HG03460 (cell line): ENCODE data around the gene SCAMP4.

ENCODE experiments used
- ATAC-seq: cut with Tn5 transposase; IDR thresholded peaks from one replicate; pipeline ENCODE4 v1.9.1; 2021; ENCODE audit not compliant: unreplicated experiment

Gene SCAMP4, protein sequence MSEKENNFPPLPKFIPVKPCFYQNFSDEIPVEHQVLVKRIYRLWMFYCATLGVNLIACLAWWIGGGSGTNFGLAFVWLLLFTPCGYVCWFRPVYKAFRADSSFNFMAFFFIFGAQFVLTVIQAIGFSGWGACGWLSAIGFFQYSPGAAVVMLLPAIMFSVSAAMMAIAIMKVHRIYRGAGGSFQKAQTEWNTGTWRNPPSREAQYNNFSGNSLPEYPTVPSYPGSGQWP

DNA sequence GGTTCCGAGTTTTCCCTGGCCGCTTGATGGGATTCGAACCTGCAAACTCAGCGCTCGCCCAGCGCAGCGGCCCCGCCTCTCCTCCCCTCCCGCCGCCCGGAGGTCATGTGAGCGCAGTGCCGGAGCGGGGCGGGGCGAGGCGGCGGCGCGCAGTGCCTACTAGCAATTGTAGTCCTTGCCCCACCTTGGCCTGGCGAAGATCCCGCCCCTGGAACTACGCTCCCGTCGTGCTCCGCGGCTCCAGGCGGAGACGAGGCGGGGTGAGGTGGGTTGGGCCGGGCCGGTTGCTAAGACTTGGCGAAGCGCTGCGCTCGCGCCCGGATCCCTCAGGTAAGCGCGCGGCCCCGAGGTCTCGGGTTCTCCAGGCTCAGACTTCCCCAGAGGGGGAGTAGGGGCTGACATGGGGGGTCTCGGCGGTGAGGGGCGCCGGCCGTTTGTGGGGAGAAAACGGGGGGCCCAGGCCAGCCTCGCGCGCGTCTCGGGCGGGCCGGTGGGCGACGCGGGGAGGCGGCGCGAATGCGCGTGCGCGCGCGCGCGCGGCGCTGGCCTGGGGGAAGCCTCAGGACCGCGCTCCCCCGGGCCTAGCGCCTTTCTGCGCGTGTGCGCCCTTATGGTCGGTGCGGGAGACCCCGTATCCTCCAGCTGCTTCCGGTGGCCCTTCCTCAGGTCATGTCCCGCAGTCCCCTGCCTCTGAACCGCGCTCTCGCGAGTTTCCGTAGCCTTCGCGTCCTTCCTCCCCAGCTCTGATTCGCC lies at the start of gene SCAMP4, which contains the start of gene ADAT3:
SCAMP4 (plus strand) TSS at position 290 of the 753 bp plus-strand sequence. CDS start 9,621 bp downstream, outside the sequence.
ADAT3 (plus strand) TSS at position 290 of the 753 bp plus-strand sequence. CDS start 6,649 bp downstream, outside the sequence.
- ATAC-seq = peak; percentile 79

DNA sequence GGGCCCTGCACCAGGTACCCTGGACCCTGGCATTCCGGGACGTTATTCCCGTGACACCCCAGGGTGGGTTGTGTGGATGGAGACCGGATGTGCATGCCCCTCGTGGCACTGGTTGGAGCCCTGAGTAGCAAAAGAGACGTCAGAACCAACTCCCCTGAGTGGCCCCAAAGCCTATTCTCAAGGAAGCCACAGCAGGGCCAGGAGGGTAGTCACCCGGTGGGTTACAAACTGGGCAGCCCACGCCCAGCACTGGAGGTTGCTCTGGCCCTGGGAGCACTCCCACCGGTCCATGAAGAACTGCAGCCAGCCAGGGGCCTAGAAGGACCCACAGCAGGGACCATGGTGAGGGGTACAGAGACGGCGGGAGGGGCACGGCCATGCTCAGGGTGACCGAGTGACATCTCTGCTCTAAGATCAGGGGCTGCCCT lies 49.4 kb upstream of the SCAMP4 start:
- peak; percentile 10 for ATAC-seq

DNA sequence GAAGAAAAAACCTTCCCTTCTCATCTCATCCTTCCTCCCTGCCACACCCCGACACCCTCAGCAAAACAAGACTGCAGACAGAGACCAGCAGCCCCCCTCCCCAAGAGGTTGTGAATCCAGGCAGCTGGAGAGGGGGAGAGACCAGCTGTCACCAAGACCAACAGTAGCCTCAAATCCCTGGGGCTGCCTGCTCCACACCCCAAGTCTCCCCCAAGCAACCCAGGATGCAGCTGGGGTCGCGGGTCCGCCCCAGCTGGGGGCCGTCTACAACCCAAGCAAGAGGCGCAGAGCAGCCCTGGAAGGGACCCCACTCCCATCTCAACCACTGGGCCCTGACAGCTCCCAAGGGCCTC lies 48.9 kb upstream of the SCAMP4 start:
- ATAC-seq = no peak

DNA sequence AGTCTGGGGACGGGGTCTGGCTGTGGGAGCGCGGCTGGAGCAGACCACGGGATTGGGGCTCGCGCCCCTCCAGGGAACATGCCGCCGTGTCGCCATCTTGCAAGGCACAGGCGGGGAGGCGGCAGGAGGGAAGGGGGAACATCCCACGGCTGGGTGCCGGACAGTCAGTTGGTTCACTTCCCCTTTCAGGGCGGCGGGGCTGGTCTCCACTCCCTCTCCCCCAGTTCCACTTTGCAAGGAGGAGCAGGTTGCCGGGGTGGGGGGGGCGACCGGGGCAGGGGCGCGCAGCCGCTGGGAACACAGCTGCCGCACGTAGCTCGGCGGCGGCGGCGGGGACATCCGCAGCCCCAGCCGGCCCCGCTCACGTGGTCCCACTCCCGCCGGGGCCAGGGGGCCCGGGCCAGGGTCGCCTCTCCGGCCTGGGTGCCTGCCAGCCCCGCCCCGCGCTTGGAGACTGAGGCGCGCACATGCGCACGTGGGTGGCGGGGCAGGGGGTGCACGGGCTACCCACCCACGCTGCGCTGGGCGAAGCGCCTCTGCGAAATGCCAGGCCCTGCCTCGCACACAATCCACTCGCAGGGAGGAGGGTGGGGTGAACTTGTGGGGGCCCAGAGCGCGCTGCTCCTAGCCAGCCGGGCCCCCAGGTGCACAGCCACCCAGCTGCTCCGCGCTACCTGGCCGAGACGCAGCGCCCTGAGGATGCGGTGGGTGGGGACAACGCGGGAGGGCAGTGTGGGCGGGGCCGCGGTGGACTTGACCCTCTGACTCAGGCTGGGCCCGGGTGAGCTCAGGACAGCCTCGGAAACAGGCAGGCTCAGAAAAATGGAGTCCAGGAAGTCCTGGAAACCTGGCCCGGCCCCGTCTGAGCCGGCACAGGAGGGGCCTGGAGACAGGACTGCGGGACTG lies 48.2 kb upstream of the SCAMP4 start:
- ATAC-seq = no peak

DNA sequence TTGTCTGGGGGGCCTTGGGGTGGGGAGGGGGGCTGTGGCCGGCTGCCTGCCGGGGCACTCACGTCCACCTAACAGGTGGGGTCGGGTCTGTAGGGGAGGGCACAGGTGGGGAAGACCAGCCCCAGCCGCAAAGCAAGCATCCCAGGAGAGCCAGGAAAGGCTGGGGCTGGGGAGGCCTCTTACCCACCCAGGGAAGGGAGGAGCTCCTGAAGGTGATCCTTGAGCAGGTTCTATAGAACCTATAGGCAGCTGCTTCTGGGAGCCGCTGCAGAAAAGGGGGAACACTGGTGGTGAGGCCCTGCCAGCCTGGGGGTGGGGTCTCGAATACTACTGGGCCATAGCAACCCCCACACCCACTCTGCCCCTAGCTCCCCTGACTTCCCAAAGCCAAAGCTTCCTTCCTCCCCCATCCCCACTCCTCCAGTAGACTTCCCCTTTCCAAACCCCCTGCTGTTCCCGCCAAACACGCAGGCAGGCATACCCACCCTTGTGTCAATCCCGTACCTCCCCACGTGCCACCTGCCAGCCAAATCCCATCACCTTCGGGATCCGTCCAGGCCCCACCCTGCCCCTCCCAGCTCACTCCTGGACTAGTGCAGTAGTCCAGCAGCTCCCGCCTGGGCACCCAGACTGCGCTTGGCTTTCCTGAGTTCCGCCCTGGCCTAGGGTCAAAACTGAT lies 47.4 kb upstream of the SCAMP4 start:
- ATAC-seq = no peak

DNA sequence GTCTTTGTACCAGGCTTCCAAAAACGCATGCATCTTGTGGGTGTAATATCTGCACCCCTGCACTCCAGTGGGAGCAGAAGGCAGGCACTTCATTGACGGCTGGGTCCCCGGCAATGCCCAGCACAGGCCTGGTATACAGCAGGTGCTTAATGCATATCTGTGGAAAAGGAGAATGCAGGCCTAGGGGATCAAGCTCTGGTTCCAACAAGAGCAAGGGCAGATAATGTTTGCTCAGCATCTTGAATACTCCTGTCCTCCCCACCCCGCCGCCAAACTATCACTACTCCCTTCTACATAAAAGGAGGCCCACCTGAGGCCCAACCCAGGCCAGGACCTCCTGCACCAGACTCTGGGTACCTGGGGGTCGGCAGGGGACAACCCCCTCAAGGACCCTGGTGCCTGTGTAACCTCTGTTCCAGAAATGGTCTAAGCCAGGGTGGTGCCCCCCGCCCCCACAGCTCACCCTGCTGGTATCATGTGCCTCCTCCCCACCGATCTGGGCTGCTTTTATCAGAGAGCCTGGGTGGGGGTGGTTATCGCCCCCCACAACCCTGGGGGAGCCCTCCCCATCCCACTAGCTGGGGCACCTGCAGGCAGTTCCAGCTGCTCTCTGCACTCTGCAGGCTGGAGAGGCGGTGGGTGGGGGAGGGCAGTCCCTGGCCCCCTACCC lies 46.7 kb upstream of the SCAMP4 start:
- ATAC-seq = no peak

DNA sequence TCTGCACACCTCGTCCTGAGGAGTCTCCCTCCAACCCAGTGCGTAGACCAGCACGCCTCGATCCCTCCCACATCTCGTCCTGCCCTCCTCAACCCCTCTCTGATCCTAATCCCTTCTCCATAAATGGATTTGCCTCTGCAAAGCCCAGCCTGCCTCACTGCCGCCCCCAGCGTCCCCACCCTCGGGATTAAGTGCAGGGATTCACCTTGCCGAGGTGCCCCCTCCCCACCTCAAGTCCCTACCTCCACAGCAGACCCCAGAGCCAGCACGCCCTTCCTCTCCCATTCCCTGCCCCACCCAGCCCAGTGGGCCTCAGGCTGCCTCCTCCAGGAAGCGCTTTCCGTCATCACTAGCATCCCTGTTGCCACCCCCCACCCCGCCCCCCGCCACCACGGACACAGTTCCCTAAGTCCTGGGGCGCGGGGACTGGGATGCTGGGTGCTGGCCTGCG lies 45.8 kb upstream of the SCAMP4 start:
- no peak for ATAC-seq

DNA sequence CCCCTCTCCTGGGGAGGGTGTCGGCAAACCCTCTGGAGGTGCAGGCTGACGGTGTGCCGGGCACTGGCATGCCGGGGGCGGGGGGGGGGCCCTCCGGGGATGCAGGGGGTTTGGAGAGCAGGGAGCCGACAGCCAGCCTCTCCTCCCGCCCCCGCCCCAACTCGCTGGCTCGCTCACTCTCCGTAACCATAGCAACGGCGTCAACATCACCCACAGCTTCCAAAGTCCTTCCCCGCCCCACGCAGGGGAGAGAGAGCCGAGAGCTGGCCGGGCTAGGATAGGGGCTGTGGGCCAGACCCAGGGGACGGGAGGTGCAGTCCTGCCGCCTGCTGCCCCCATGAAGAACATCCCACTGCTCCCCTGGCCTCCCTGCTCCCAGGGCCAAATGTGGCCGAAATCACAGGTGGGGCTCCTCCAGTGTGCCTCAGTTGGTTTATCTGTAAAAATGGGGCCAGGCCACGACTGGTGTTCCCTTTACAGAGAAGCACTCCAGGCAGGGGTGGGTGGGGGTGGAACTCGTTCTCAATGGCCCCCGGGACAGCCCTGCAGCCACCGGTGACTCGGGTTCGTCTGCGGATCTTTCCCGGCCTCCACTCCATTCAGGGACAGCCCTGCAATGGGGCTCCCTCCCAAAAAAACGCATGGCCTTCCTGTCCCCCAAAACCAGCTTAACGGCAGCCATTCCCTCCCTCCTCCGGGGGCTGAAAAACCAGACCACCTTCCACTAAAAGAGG lies 45.0 kb upstream of the SCAMP4 start:
- ATAC-seq = no peak

DNA sequence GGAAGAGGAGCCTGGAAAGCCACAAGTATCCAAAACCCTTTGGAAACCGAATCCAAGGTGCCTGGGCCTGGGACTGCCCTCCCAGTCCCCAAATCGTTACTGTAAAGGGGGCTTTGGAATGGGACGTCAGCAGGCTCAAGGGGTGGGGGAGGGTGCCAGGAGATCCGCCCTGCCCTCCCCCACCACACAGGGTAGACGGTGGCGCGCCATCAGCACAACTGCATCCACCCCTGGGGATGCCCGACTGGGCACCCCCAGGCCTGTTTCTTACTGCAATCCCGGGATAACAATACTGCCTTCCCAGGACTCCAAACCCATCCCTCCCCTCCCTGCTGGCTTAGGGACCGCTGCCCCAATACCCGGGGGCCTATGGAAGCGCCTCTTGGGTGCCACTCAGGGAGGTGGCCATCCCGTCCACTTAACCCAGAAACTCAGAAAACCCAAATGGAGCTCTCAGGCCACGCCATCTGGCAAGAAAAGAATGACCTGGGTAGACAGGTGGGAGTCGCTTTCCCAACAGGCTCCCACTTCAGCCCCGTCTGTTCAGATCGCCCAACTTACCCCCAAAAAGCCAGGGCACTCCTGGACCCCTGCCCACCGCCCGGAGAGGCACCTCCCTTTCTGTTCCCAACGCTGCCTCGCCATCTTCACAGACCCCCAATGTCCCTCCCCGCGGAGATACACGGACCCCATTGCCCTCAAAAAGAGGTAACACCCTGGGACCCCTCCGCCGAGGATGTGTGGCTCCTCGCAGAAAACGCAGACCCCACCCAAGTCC lies 44.2 kb upstream of the SCAMP4 start:
- no peak for ATAC-seq

DNA sequence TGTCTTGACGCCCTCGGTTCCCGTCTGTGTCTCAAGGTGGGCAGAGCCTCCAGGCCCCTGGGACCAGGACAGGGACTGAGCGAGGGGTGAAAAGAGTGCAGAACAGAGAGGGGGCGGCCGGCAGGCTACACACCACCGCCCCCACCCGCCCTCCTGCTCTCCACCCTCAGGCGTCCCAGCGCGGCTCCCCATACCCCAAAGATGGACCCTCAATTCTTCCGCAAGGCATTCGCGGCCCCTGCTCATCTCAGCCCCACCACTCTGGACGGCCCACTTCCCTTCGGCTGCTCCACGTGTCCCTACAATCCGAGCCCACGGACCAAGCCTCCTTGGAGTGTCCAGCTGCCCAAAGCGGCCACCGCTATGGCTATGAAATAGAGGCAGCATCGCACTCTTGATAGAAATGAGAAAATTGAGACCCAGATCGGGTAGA lies 43.6 kb upstream of the SCAMP4 start:
- ATAC-seq = no peak

DNA sequence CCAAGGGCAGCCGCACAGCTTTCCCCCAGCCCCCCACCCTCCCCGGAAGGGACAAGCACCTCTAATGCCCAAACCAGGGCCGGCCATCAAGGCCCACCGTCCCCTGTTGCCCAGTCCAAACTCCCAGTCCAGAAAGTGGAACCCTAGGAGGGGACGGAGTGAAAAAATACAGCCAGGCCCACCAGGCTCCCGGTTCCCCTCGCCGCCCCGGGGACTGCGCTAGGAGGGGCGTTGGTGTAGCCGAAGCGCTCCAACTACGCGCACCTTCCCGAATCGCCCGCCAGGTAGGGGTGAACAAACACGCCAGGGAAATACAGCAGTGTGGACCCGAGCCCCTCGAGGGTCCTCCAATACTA lies 43.2 kb upstream of the SCAMP4 start:
- no peak for ATAC-seq

DNA sequence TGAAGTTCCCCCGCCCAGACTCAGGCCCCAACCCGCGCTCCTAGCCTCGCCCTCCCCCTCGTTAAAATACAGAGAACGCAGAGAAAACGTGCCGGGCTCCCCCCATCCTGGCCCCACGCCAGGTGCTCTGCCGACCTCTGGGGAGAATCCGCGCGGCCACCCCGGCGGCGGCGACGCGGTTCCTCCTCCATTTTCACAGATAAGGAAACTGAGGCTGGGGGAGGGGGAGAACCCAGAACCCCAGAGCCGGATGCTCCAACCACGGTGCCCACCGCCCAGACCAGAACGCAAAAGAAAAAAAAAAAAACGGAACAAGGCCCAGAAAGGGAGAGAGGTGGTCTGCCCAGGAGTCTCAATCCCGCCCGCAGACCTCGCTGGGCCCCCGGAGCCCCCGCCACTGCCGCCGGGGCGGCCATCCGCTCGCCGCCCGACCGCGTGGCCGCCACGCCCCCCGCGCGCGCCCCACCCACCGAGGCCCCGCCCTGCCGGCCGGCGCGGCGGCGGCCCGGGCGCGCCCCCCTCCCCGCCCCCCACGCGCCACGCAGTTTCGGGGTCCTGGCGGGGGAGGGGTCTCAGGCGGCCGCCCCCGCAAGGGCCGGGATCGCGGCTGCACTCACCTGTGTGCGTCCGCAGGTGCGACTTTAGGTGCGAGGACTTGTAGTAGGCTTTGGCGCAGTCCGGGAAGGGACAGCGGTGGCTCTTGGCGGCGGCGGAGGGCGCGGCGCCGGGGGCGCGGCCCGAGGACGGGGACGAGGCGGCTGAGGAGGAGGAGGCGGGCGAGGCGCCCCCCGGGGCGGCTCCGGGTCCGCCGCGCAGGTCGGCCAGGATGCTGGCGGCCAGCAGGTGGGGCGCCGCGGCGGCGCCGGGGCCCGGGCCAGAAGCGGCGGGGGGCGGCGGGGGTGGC lies 42.5 kb upstream of the SCAMP4 start:
- no peak for ATAC-seq

DNA sequence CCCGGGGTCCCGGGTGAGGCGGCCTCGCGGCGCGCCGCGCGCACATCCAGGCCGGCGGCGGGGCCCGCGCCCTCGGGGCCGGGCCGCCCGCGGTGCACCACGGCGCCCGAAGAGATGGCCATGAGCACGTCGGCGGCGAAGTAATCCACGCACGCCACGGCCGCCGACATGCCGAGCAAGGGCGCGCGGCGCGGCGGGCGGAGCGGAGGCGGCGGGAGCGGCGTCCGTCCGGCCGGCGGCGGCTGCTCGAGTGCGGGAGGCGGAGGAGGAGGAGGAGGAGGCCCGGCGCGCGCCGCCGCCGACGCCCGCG lies 41.9 kb upstream of the SCAMP4 start, which contains the start of gene KLF16:
KLF16 (minus strand) TSS at position 252 of the 310 bp plus-strand sequence; CDS start at position 170, 82 bp downstream.
- ATAC-seq = no peak

DNA sequence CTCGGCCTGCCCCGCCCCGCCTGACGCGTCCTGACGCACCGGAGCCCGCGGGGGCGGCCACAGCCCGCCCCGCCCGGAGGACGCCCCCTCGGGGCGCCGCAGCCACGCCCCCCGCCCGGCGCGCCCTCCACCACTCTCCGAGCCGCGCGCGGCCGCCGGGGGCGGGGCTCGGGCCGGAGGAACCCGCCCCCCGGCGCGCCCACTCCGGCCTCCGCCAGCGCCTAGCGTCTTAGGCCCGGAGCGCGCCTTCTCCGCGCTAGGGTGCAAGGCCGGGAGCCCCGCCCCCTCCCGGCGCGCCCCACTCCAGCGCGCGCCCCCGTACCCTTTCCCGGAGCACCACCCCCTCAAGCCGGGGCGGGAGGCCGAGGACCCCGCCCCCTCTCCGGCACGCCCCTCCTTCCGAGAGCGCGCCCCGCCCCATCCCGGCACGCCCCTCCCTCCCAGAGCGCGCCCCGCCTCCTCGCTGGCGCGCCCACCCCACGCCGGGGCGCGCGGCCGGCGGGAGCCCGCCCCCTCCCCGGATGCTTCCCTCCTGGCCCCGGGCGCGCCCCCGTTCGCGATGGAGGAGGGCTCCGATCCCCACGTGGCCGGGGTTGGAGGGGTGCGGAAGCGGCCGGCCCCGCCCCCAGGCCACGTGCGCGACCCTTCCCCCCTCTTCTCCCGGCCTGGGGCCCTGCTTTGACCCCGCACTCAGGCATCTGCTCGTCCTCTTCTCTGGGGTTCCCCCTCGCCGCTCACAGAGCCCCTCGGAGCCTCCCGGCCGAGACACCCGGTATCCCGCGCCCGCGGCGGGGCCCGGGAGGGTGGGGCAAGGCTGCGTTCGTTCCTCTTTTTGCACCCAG lies 41.3 kb upstream of the SCAMP4 start:
- peak; percentile 42 for ATAC-seq

DNA sequence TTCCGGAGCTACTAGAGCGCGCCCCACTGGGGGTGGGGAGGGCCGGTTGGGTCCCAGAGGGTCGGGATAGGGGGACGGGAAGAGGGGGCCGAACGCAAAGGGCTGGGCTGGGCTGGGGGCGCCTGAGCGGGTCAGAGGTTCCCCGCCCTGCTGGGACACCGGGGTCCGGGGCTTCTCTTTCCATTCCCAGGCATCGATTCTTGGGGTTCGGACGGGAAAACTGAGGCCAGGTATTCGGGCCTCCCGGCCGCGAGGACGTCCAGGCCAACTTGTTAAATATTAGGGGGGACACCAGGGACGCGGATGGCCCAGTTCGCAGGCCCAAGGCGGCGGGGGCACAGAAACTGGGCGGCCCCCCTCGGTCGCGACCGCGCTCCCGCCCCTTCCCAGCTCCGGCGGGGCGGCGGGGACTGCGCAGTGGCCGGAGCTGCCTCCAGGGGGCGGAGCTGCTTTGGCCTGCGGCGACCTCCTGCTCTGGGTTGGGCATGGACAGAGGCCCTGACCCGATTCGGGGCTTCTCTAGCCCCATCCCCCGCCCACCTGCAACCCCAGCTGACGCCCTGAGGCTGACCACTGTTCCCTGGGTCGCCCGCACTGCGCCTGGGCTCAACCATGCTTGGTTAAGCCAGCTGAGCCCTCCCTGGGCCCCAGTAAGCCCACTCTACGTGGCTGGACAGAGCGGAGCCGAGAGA lies 40.6 kb upstream of the SCAMP4 start:
- ATAC-seq = peak; percentile 31
